Measurements from ENCODE around the gene IFNA6.
"Not testable (repeated sequence)": the region's sequence is repeated elsewhere in the genome, so short reads cannot be mapped to it uniquely, and the experiment has no call there.

IFNA6 gene

GRCh38 chr9:21383627-21384026 is 32.9 kb upstream of the IFNA6 start:
- Histone ChIP-seq H3K27ac (ENCODE audit: low read length) (no peak overlapping the region), H3K9me2 (replicated peaks; ENCODE audit: insufficient read depth, low read length) (no peaks in the 10 kb centered on the region), H3K27me3 (replicated peaks; ENCODE audit: insufficient read depth, low read length) (no peaks in the 10 kb centered on the region), H3K9me3 (replicated peaks; ENCODE audit: insufficient read depth, low read length) (no peaks in the 10 kb centered on the region), H4K20me1 (ENCODE audit: insufficient read depth, low read length) (no peaks in the 10 kb centered on the region), H3K36me3 (replicated peaks; ENCODE audit: insufficient read depth, low read length) (no peaks in the 10 kb centered on the region), H3K4me2 (ENCODE audit: low read depth, low read length) (no peak overlapping the region), H3F3A (ENCODE audit: insufficient read depth, low read length) (peaks cover 7% of the 10 kb centered on the region; the same call in 1 of the 2 replicates), H2AFZ (ENCODE audit: low read length) (no peak overlapping the region), H3K9ac (ENCODE audit: low read length) (no peak overlapping the region), H3K4me3 (ENCODE audit: low read length) (no peak overlapping the region), H3K79me2 (ENCODE audit: low read length) (no peaks in the 10 kb centered on the region), H3K4me1 (ENCODE audit: low read length) (no peaks in the 10 kb centered on the region)
- DNase-seq: no peak
- TF ChIP-seq EZH2phosphoT487 (IDR thresholded peaks at IDR 0.05; ENCODE audit: low read length): no peak
- no peak for TF ChIP-seq EZH2 (optimal IDR thresholded peaks at IDR 0.05; ENCODE audit: low read depth, low read length)
- TF ChIP-seq CTCF (IDR thresholded peaks at IDR 0.05; ENCODE audit: low read length): no peak

- H3K4me1 ChIP-seq (ENCODE audit: low read length): no peaks in the 10 kb centered on the region
- H2AFZ ChIP-seq (ENCODE audit: low read length): 0 out of 2 replicates have a peak overlapping the region, but pooled peaks have one; percentile 19
- H3K9me3 ChIP-seq (replicated peaks; ENCODE audit: insufficient read depth, low read length): no peaks in the 10 kb centered on the region
- no peak overlapping the region for H3K27ac ChIP-seq (ENCODE audit: low read length)
- no peak for TF ChIP-seq EZH2phosphoT487 (IDR thresholded peaks at IDR 0.05; ENCODE audit: low read length)
- TF ChIP-seq EZH2 (optimal IDR thresholded peaks at IDR 0.05; ENCODE audit: low read depth, low read length): no peak
- no peak for TF ChIP-seq CTCF (IDR thresholded peaks at IDR 0.05; ENCODE audit: low read length)
- H3K36me3 ChIP-seq (replicated peaks; ENCODE audit: insufficient read depth, low read length): no peaks in the 10 kb centered on the region
- no peaks in the 10 kb centered on the region for H3K79me2 ChIP-seq (ENCODE audit: low read length)
- H3K27me3 ChIP-seq (replicated peaks; ENCODE audit: insufficient read depth, low read length): no peaks in the 10 kb centered on the region
- H3K9me2 ChIP-seq (replicated peaks; ENCODE audit: insufficient read depth, low read length): no peaks in the 10 kb centered on the region
- peaks cover 7% of the 10 kb centered on the region; the same call in 1 of the 2 replicates for H3F3A ChIP-seq (ENCODE audit: insufficient read depth, low read length)
- H4K20me1 ChIP-seq (ENCODE audit: insufficient read depth, low read length): no peaks in the 10 kb centered on the region
- peak; percentile 28 for DNase-seq
- peak overlapping the region; percentile 37; the same call in 1 of the 2 replicates for H3K4me3 ChIP-seq (ENCODE audit: low read length)
- peak overlapping the region; percentile 55 for H3K4me2 ChIP-seq (ENCODE audit: low read depth, low read length)
- no peak overlapping the region; the same call in 1 of the 2 replicates for H3K9ac ChIP-seq (ENCODE audit: low read length)
These were observed 31.0 kb upstream of the IFNA6 start for GRCh38 chr9:21381448-21382339.

- H3K9ac ChIP-seq (ENCODE audit: low read length); H3K9me2 ChIP-seq (replicated peaks; ENCODE audit: insufficient read depth, low read length); H4K20me1 ChIP-seq (ENCODE audit: insufficient read depth, low read length); H3K27me3 ChIP-seq (replicated peaks; ENCODE audit: insufficient read depth, low read length); H3K4me2 ChIP-seq (ENCODE audit: low read depth, low read length); H3K4me3 ChIP-seq (ENCODE audit: low read length); H3K36me3 ChIP-seq (replicated peaks; ENCODE audit: insufficient read depth, low read length); H3K4me1 ChIP-seq (ENCODE audit: low read length); H3K27ac ChIP-seq (ENCODE audit: low read length); H3K79me2 ChIP-seq (ENCODE audit: low read length); H2AFZ ChIP-seq (ENCODE audit: low read length); DNase-seq; H3F3A ChIP-seq (ENCODE audit: insufficient read depth, low read length); H3K9me3 ChIP-seq (replicated peaks; ENCODE audit: insufficient read depth, low read length): not testable (repeated sequence)
These were observed 20.8 kb upstream of the IFNA6 start for GRCh38 chr9:21371467-21371866.

- no peaks in the 10 kb centered on the region for H4K20me1 ChIP-seq (ENCODE audit: insufficient read depth, low read length)
- H2AFZ ChIP-seq (ENCODE audit: low read length): no peak within 1 kb of the TSS
- H3K27me3 ChIP-seq (replicated peaks; ENCODE audit: insufficient read depth, low read length): 0 out of 2 replicates have a peak, but pooled peaks cover 1% of the 10 kb centered on the region
- H3K9ac ChIP-seq (ENCODE audit: low read length): no peak within 1 kb of the TSS
- no peaks in the 10 kb centered on the region for H3K9me2 ChIP-seq (replicated peaks; ENCODE audit: insufficient read depth, low read length)
- DNase-seq: no peak
- H3K27ac ChIP-seq (ENCODE audit: low read length): no peak within 1 kb of the TSS
- H3K79me2 ChIP-seq (ENCODE audit: low read length): no peaks in the 10 kb centered on the region
- no peaks in the 10 kb centered on the region for H3F3A ChIP-seq (ENCODE audit: insufficient read depth, low read length)
- TF ChIP-seq EZH2phosphoT487 (IDR thresholded peaks at IDR 0.05; ENCODE audit: low read length) (no peak), EZH2 (optimal IDR thresholded peaks at IDR 0.05; ENCODE audit: low read depth, low read length) (no peak), CTCF (IDR thresholded peaks at IDR 0.05; ENCODE audit: low read length) (no peak)
- H3K4me1 ChIP-seq (ENCODE audit: low read length): no peaks in the 10 kb centered on the region
- H3K36me3 ChIP-seq (replicated peaks; ENCODE audit: insufficient read depth, low read length): no peaks in the 10 kb centered on the region
- H3K9me3 ChIP-seq (replicated peaks; ENCODE audit: insufficient read depth, low read length): no peaks in the 10 kb centered on the region
- H3K4me2 ChIP-seq (ENCODE audit: low read depth, low read length): no peak within 1 kb of the TSS
- no peak within 1 kb of the TSS for H3K4me3 ChIP-seq (ENCODE audit: low read length)
These were observed 17.3 kb upstream of the IFNA6 start, which contains the start of gene IFNA13 for GRCh38 chr9:21367957-21368356. IFNA13 (minus strand) TSS chr9:21368057; CDS start chr9:21368010, 47 bp downstream.

GRCh38 chr9:21367169-21367568 is 16.5 kb upstream of the IFNA6 start:
- not testable (repeated sequence) for H3K9me3 ChIP-seq (replicated peaks; ENCODE audit: insufficient read depth, low read length); H3K9me2 ChIP-seq (replicated peaks; ENCODE audit: insufficient read depth, low read length); H3K4me3 ChIP-seq (ENCODE audit: low read length); H3K36me3 ChIP-seq (replicated peaks; ENCODE audit: insufficient read depth, low read length); H3F3A ChIP-seq (ENCODE audit: insufficient read depth, low read length); H3K4me2 ChIP-seq (ENCODE audit: low read depth, low read length); H4K20me1 ChIP-seq (ENCODE audit: insufficient read depth, low read length); H2AFZ ChIP-seq (ENCODE audit: low read length); H3K4me1 ChIP-seq (ENCODE audit: low read length); H3K27ac ChIP-seq (ENCODE audit: low read length); H3K27me3 ChIP-seq (replicated peaks; ENCODE audit: insufficient read depth, low read length); DNase-seq; H3K79me2 ChIP-seq (ENCODE audit: low read length); H3K9ac ChIP-seq (ENCODE audit: low read length)
